ENCODE measurements around the gene ANKRD30A. TPM values are rescaled to one million over a fixed set of nuclear protein-coding genes. Genes with fewer than 3 reads are reported as not detected.

ANKRD30A gene
- total and polyA plus RNA-seq, 4 donors = not detected

GRCh38 chr10:37289833-37290464, 164.6 kb downstream of the ANKRD30A start:
- TF ChIP-seq YY1 (IDR thresholded peaks at IDR 0.05) (no peak), FOXA1 (IDR thresholded peaks at IDR 0.05) (no peak), CTCF (IDR thresholded peaks at IDR 0.05; ENCODE audit: low read depth, low read length, missing input control) (no peak), SP1 (IDR thresholded peaks at IDR 0.05) (no peak), TAF1 (conservative IDR thresholded peaks at IDR 0.05) (no peak), MAX (IDR thresholded peaks at IDR 0.05) (no peak), HNF4G (IDR thresholded peaks at IDR 0.05) (no peak), ZBTB33 (IDR thresholded peaks at IDR 0.05) (no peak), FOXA2 (IDR thresholded peaks at IDR 0.05) (no peak), RAD21 (IDR thresholded peaks at IDR 0.05) (no peak), ATF3 (IDR thresholded peaks at IDR 0.05) (no peak)
- Histone ChIP-seq H3K4me3 (ENCODE audit: low read depth in 1 of 3, low read length in 3 of 3) (no peak overlapping the region), H3K36me3 (ENCODE audit: control insufficient read depth in 4 of 4, insufficient read depth in 3 of 4, low read depth in 1 of 4, low read length in 3 of 4) (no peaks in the 10 kb centered on the region), H3K27ac (ENCODE audit: low read depth in 1 of 2, low read length in 2 of 2) (no peak overlapping the region), H3K4me1 (ENCODE audit: control insufficient read depth in 4 of 4, insufficient read depth in 4 of 4, low read length in 3 of 4) (no peaks in the 10 kb centered on the region), H3K27me3 (ENCODE audit: control insufficient read depth in 4 of 4, insufficient read depth in 4 of 4, low read length in 3 of 4) (no peaks in the 10 kb centered on the region), H3K9me3 (ENCODE audit: control insufficient read depth in 4 of 4, low read length in 3 of 4) (peaks cover 0 to 3% (median 0%) of the 10 kb centered on the region in 4 donors), H3K9ac (ENCODE audit: low read depth in 1 of 2, low read length in 2 of 2) (no peak overlapping the region)
- 67% methylated on average over 4 of the region's 4 CpGs for WGBS
- DNase-seq (ENCODE audit: low spot score) = no peak

- no peak overlapping the region for H3K27ac ChIP-seq (ENCODE audit: low read depth in 1 of 2, low read length in 2 of 2)
- WGBS = 47% methylated on average over 2 of the region's 2 CpGs
- TF ChIP-seq FOXA2 (IDR thresholded peaks at IDR 0.05) = no peak
- no peaks in the 10 kb centered on the region for H3K4me1 ChIP-seq (ENCODE audit: control insufficient read depth in 4 of 4, insufficient read depth in 4 of 4, low read length in 3 of 4)
- DNase-seq (ENCODE audit: low spot score) = no peak
- no peak overlapping the region for H3K9ac ChIP-seq (ENCODE audit: low read depth in 1 of 2, low read length in 2 of 2)
- H3K9me3 ChIP-seq (ENCODE audit: control insufficient read depth in 4 of 4, low read length in 3 of 4) = peaks cover 0 to 6% (median 2%) of the 10 kb centered on the region in 4 donors
- no peaks in the 10 kb centered on the region for H3K36me3 ChIP-seq (ENCODE audit: control insufficient read depth in 4 of 4, insufficient read depth in 3 of 4, low read depth in 1 of 4, low read length in 3 of 4)
- H3K4me3 ChIP-seq (ENCODE audit: low read depth in 1 of 3, low read length in 3 of 3) = no peak overlapping the region
- no peaks in the 10 kb centered on the region for H3K27me3 ChIP-seq (ENCODE audit: control insufficient read depth in 4 of 4, insufficient read depth in 4 of 4, low read length in 3 of 4)
Observed at GRCh38 chr10:37301271-37301670, 175.9 kb downstream of the ANKRD30A start.

- Histone ChIP-seq H3K4me1 (ENCODE audit: control insufficient read depth in 4 of 4, insufficient read depth in 4 of 4, low read length in 3 of 4) (no peaks in the 10 kb centered on the region), H3K9me3 (ENCODE audit: control insufficient read depth in 4 of 4, low read length in 3 of 4) (peaks cover 0 to 6% (median 2%) of the 10 kb centered on the region in 4 donors), H3K36me3 (ENCODE audit: control insufficient read depth in 4 of 4, insufficient read depth in 3 of 4, low read depth in 1 of 4, low read length in 3 of 4) (no peaks in the 10 kb centered on the region), H3K4me3 (ENCODE audit: low read depth in 1 of 3, low read length in 3 of 3) (no peak overlapping the region), H3K27ac (ENCODE audit: low read depth in 1 of 2, low read length in 2 of 2) (no peak overlapping the region), H3K27me3 (ENCODE audit: control insufficient read depth in 4 of 4, insufficient read depth in 4 of 4, low read length in 3 of 4) (no peaks in the 10 kb centered on the region), H3K9ac (ENCODE audit: low read depth in 1 of 2, low read length in 2 of 2) (no peak overlapping the region)
- DNase-seq (ENCODE audit: low spot score) = no peak
- TF ChIP-seq SP1 (IDR thresholded peaks at IDR 0.05) = no peak
- no peak for TF ChIP-seq NR2F2 (IDR thresholded peaks at IDR 0.05)
- TF ChIP-seq TAF1 (conservative IDR thresholded peaks at IDR 0.05) = no peak
- TF ChIP-seq EGR1 (IDR thresholded peaks at IDR 0.05; ENCODE audit: low read depth in 2 of 2) = no peak
- TF ChIP-seq RAD21 (IDR thresholded peaks at IDR 0.05) = no peak
- no peak for TF ChIP-seq ZBTB33 (IDR thresholded peaks at IDR 0.05)
- TF ChIP-seq MAX (IDR thresholded peaks at IDR 0.05) = no peak
- no peak for TF ChIP-seq HNF4A (conservative IDR thresholded peaks at IDR 0.05)
- no peak for TF ChIP-seq FOXA1 (IDR thresholded peaks at IDR 0.05)
- TF ChIP-seq FOXA2 (IDR thresholded peaks at IDR 0.05) = no peak
- no peak for TF ChIP-seq GABPA (IDR thresholded peaks at IDR 0.05 in 1 of 2, conservative IDR thresholded peaks at IDR 0.05 in 1 of 2)
- no peak for TF ChIP-seq RXRA (IDR thresholded peaks at IDR 0.05)
- no peak for TF ChIP-seq HNF4G (IDR thresholded peaks at IDR 0.05)
- no peak for TF ChIP-seq ATF3 (IDR thresholded peaks at IDR 0.05)
- no peak for TF ChIP-seq CTCF (IDR thresholded peaks at IDR 0.05; ENCODE audit: low read depth, low read length, missing input control)
- no peak for TF ChIP-seq JUND (IDR thresholded peaks at IDR 0.05)
- WGBS = 58% methylated on average over 2 of the region's 2 CpGs
Observed at GRCh38 chr10:37304036-37304435, 178.6 kb downstream of the ANKRD30A start.

Data from liver (tissue), 9 donors.